NB4 (cell line): Measurements from ENCODE around the gene FTCD.

ENCODE experiments used
- CTCF ChIP-seq: IDR thresholded peaks from one replicate; pipeline ENCODE4 v1.5.1; 2012; ENCODE audit warnings: low read depth, low read length
- MAX ChIP-seq: IDR thresholded peaks from 2 replicates; pipeline ENCODE4 v1.6.1; 2011; ENCODE audit warnings: low read depth, low read length
- MYC ChIP-seq: IDR thresholded peaks from 2 replicates; pipeline ENCODE4 v1.6.1; 2011; ENCODE audit warnings: low read depth, low read length
- POLR2A ChIP-seq: IDR thresholded peaks from 2 replicates; pipeline ENCODE4 v1.6.1; 2011; ENCODE audit warnings: mild to moderate bottlenecking; ENCODE audit not compliant: insufficient read length; ENCODE audit errors: extremely low read depth

DNA sequence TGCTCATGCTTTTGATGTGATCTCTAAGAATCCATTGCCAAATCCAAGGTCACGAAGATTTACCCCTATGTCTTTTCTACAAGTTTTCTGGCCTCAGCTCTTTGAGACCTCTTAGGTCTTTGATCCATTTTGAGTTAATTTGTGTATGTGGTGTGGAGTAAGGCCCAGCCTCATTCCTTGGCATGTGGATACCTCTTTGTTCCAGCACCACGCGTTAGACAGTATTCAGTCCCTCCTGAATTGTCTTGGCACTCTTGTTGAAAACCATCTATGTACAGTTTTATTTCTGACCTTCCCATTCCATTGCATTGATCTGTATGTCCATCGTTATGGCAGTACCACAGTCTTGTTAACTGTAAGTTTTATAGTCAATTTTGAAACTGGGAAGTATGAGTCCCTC is 8.0 kb upstream of the FTCD start:
- no peak for TF ChIP-seq CTCF
- no peak for TF ChIP-seq POLR2A
- TF ChIP-seq MAX, result no peak
- TF ChIP-seq MYC, result no peak
